ENCODE measurements around the gene HIGD1A.

The HIGD1A gene

DNA sequence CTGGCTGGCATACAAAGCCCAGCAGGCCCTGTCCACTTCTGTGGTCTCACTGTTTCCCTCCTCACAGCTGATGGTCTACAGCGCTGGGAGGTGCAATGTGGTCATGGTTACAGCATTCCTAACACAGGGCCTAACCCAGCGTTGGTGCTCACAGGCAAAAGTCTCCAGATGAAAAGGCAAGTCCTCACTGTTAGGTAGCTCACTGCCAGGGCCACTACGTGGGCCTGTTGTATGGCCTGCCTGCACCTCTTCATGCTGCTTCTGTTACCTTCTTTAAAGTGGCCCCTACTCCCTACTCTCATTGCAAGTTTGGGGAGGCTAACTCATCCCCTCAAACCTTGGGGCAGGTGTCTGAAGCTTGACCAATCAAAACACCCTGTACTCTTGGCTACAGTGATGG lies 62.5 kb downstream of the HIGD1A start:
- TF ChIP-seq, protein P1, sequence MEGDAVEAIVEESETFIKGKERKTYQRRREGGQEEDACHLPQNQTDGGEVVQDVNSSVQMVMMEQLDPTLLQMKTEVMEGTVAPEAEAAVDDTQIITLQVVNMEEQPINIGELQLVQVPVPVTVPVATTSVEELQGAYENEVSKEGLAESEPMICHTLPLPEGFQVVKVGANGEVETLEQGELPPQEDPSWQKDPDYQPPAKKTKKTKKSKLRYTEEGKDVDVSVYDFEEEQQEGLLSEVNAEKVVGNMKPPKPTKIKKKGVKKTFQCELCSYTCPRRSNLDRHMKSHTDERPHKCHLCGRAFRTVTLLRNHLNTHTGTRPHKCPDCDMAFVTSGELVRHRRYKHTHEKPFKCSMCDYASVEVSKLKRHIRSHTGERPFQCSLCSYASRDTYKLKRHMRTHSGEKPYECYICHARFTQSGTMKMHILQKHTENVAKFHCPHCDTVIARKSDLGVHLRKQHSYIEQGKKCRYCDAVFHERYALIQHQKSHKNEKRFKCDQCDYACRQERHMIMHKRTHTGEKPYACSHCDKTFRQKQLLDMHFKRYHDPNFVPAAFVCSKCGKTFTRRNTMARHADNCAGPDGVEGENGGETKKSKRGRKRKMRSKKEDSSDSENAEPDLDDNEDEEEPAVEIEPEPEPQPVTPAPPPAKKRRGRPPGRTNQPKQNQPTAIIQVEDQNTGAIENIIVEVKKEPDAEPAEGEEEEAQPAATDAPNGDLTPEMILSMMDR (IDR thresholded peaks at IDR 0.05; ENCODE audit: insufficient read depth, low read depth, low read length, missing control alignments): no peak
- DNase-seq (ENCODE audit: low read depth): no peak
- no peak overlapping the region for H3K4me3 ChIP-seq (ENCODE audit: low read length)

DNA sequence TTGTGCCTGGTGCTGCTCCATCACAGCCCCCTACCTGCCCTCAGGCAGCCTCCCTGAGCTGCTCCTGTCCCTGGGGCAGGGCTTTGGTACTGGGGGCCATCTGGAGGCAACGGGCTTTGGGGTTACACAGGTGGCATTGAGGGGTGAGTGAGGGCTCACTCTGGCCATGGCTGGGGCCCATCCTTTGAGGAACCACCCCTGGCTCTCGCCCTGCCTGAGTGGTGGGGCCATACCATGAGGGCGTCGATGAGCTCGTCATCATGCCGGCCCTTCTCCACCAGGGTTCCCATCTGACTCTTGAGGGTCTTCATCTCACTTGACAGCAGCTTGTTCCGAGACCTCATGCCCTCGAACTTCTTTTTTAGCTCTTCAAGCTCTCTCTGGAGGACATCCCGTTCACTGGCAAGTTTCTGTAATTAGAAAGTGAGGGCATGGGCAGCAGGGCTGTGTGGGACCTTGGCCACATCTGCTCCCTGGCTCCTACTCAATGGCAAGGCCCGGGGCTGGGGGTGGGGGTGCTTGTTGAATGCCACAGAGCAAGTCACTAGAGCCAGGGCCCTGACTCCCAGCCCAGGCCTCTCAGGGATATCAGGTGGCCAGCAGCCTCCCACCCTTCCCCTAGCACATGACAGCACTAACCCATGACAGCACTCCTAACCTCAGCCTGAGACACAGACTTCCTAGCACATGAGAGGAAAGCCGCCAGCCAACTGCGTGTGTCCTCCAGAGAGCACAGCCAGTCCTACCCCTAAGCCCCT lies 64.7 kb downstream of the HIGD1A start:
- H3K4me3 ChIP-seq (ENCODE audit: low read length): no peak overlapping the region
- TF ChIP-seq, protein P1 (IDR thresholded peaks at IDR 0.05; ENCODE audit: insufficient read depth, low read depth, low read length, missing control alignments): no peak
- no peak for DNase-seq (ENCODE audit: low read depth)

DNA sequence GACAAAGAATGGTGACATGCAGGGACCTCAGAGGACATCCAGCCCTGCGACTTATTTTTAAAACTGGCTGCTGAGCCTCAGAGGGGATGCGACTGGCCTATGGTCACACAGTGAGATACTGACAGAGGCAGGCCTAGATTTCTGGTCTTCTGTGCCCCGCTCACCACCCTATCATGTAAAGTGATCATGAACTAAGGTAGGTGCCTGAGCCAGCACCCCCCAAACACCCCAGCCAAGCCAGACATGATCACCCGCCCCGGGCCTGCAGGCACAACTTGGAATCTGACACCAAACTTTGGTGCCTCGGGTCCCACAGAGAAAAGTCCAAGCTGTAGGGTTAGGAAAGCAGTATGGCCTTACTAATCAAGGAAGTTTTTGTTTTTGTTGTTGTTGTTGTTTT lies 67.8 kb downstream of the HIGD1A start:
- H3K4me3 ChIP-seq (ENCODE audit: low read length): no peak overlapping the region
- no peak for DNase-seq (ENCODE audit: low read depth)
- TF ChIP-seq, protein P1 (IDR thresholded peaks at IDR 0.05; ENCODE audit: insufficient read depth, low read depth, low read length, missing control alignments): no peak

DNA sequence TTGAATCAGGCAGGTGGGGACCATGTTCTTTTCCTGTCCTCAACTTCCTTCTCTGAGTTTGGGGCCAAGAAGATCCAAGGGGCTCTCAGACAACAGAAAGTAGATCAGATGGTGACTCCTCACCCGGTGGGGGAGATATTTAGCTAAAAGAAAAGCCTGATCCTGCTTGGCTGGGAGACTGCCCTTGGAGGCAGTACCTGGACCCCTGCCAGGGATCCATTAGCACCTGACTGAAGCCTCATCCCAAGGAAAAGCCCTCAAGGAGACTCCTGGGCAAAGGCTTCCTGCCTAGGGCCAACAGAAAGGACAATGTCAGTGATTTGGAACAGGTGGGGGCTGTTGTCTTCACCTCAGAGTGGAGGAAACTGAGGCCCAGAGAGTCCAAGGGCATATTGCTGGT lies 68.2 kb downstream of the HIGD1A start:
- TF ChIP-seq, protein P1 (IDR thresholded peaks at IDR 0.05; ENCODE audit: insufficient read depth, low read depth, low read length, missing control alignments): no peak
- H3K4me3 ChIP-seq (ENCODE audit: low read length): no peak overlapping the region
- no peak for DNase-seq (ENCODE audit: low read depth)

DNA sequence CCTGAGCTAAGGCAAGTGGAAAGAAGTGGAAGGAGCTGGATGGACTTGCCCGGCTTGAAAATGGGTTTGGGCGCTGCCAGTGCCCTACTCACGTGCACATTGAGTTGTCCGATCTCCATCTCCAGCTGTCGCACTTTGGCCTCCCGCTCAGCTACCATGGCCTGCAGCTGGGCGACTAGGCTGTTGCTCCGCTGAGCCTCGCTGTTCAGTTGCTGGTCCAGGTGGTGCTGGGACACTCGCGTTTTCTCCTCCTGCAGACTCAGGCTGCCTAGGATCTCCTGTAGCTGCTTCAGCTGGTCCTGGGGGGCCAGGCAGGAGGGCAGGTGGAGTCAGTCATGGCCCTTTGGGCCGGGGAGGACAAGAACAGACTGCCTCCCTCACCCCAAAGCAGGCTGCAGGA lies 68.7 kb downstream of the HIGD1A start:
- H3K4me3 ChIP-seq (ENCODE audit: low read length): no peak overlapping the region
- TF ChIP-seq, protein P1 (IDR thresholded peaks at IDR 0.05; ENCODE audit: insufficient read depth, low read depth, low read length, missing control alignments): no peak
- no peak for DNase-seq (ENCODE audit: low read depth)

DNA sequence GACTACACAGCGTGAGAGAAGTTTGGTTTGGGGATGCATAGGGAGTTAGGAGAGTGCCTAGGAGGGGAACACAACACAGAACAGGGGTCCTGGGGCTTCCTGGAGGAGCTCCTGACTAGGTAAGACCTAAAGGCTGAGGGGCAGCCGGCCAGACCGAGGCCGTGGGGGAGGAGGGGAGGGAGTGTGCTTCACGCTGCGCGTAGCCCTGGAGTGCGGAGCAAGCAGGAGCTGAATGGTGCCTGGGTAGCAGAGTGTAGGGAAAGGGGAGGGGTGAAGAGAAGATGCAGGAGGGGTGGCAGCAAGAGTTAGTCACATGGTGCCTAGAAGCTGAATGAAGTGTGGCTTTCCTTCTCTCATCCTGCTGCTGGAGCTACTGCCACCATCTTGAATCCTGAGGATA lies 69.3 kb downstream of the HIGD1A start:
- DNase-seq (ENCODE audit: low read depth): no peak
- TF ChIP-seq, protein P1 (IDR thresholded peaks at IDR 0.05; ENCODE audit: insufficient read depth, low read depth, low read length, missing control alignments): no peak
- H3K4me3 ChIP-seq (ENCODE audit: low read length): no peak overlapping the region

DNA sequence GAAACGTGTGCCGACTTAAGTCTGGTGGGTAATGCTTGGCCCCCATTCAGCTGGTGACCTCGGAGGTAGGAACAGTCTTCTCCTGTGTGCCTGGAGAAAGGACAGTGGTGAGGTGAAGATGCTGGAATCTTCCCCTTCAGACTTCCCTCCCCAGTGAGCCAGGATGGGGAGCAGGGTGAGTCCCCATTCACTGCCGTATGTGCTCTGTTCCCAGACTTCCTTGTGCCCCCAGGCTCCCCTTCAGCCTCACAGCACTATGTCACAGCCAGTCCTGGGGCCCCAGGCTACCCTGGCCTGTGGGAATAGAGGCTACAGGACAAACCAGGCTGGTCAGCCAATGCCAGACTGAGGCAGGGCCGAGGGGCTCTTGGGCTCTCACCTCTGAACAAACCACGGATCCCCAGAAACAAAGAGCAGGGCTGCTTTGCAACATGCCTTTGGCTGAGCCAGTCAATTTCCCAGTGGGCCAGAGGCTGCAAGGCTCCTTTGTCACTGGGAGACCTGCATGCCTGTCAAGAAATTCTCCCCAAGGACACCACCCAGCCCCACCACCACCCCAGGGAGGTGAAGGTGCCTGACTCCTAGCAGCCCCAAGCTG lies 69.9 kb downstream of the HIGD1A start:
- TF ChIP-seq, protein P1 (IDR thresholded peaks at IDR 0.05; ENCODE audit: insufficient read depth, low read depth, low read length, missing control alignments): no peak
- no peak for DNase-seq (ENCODE audit: low read depth)
- H3K4me3 ChIP-seq (ENCODE audit: low read length): no peak overlapping the region

Measured in epithelial cell of esophagus (primary cell).